Ascending aorta (tissue), 2 donors: ENCODE data around the gene IMMP2L. TPM values are rescaled to one million over a fixed set of nuclear protein-coding genes. Genes with fewer than 3 reads are reported as not detected.
"Not testable (repeated sequence)": the region's sequence is repeated elsewhere in the genome, so short reads cannot be mapped to it uniquely, and the experiment has no call there.

ENCODE experiments used
- DNase-seq, 2 donors: peaks; one replicate each; pipeline ENCODE4 v3.0.0-alpha.2; 2019; ENCODE audit warnings: low spot score in 2 of 2
- H3K27ac ChIP-seq, 2 donors: fragments of 200-600 bp; sonication (generic); one replicate each; pipeline ENCODE4 v1.5.1; 2016 to 2017; ENCODE audit warnings: mild to moderate bottlenecking in 1 of 2
- H3K27me3 ChIP-seq: fragments of 200-600 bp; sonication (generic); one replicate; pipeline ENCODE4 v1.5.1; 2017
- H3K36me3 ChIP-seq, 2 donors: fragments of 200-600 bp; sonication (generic); one replicate each; pipeline ENCODE4 v1.5.1; 2016
- H3K4me1 ChIP-seq, 2 donors: fragments of 200-600 bp; sonication (generic); one replicate each; pipeline ENCODE4 v1.5.1; 2016 to 2017; ENCODE audit warnings: mild to moderate bottlenecking in 1 of 2
- H3K4me3 ChIP-seq, 2 donors: fragments of 200-600 bp; sonication (generic); one replicate each; pipeline ENCODE4 v1.5.1; 2016 to 2017; ENCODE audit warnings: mild to moderate bottlenecking in 1 of 2
- H3K9me3 ChIP-seq, 2 donors: fragments of 200-600 bp; sonication (generic); one replicate each; pipeline ENCODE4 v1.5.1; 2016
- CTCF ChIP-seq, 3 experiments: fragments of 200-600 bp in 2 of 3; fragments of 450-650 bp in 1 of 3; sonication (generic) in 2 of 3; IDR thresholded peaks; one replicate each; pipeline ENCODE4 v1.5.1; 2016 to 2019; ENCODE audit warnings: antibody characterized with exemption in 3 of 3, mild to moderate bottlenecking in 1 of 3, moderate library complexity in 1 of 3
- intact Hi-C: fragments of 100-400 bp; cut with DNase I; formaldehyde crosslinking; loops from one replicate; pipeline ENCODE4 v1.15.1; 2023
- total RNA-seq: library from RNA; depleted of rRNA; stranded (reverse); fragments of >200 nt; gene quantifications from one replicate; pipeline ENCODE4 v1.1.0, GENCODE V29; 2016

The IMMP2L gene
- total RNA-seq, 1 donor from 2014 or later, result 143 TPM

DNA sequence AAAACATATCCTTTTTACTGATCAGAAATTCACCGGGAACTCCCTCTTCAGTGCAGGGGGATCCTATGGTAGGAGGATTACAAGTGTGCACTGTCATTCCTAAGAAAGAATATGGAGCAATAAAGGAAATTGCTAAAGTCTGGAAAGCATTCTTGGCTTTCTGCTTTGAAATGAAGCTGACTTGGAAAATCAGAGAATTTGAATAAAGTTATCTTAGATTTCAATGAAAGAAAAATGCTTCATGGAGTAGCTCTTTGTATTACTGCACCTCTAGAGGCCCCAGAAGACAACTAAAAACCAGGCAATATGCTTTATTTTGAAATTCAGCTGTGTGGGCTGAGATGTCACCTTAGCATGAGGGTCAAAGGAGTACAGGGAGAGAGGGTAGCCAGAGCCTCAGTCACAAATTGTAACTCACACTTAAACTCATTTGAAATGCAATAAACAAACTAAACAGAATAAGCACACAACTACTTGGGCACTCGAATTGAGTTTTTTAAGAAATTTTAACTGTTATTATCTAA is 102.5 kb downstream of the IMMP2L start:
- Histone ChIP-seq H3K27me3 (no peaks in the 10 kb centered on the region), H3K27ac (no peak overlapping the region), H3K36me3 (no peaks in the 10 kb centered on the region), H3K9me3 (no peaks in the 10 kb centered on the region), H3K4me1 (no peaks in the 10 kb centered on the region), H3K4me3 (no peak overlapping the region)
- DNase-seq, result no peak
- intact Hi-C loops, result no loop called here
- TF ChIP-seq CTCF (IDR thresholded peaks at IDR 0.05), result no peak

DNA sequence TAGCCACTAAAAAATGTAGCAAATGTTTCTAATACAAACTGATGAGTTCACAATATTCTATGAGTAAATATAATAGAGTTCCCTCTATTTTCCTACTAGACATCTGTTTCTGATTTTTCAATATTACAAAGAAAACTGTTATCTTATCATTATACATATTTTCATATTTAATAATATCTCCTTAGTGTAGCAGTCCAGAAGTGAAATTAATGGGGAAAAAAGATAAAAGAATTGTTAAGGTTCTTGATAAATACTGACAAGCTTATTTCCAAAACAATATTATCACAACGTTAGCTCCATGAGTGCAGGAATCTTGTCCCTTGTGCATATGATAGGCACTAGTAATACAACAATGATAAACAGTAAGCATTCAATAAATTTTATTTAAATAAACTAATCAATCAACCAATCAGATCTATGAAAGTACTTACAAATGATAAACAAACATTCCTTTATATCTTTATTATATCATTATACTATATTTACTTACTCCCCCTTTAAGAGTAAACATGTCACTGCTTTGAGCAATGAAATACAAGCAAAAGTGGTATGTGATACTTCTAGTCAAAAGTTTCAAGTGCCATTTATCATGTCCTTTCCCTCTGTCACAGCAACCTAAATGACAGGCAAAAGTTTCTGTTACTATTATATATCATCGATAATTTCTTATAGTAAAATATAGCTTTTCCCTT is 103.1 kb downstream of the IMMP2L start:
- Histone ChIP-seq H3K4me3 (no peak overlapping the region), H3K9me3 (no peaks in the 10 kb centered on the region), H3K27ac (no peak overlapping the region), H3K27me3 (no peaks in the 10 kb centered on the region), H3K36me3 (no peaks in the 10 kb centered on the region), H3K4me1 (no peaks in the 10 kb centered on the region)
- intact Hi-C loops, result no loop called here
- no peak for TF ChIP-seq CTCF (IDR thresholded peaks at IDR 0.05)
- no peak for DNase-seq

DNA sequence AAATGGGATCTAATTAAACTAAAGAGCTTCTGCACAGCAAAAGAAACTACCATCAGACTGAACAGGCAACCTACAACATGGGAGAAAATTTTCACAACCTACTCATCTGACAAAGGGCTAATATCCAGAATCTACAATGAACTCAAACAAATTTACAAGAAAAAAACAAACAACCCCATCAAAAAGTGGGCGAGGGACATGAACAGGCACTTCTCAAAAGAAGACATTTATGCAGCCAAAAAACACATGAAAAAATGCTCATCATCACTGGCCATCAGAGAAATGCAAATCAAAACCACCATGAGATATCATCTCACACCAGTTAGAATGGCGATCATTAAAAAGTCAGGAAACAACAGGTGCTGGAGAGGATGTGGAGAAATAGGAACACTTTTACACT is 111.6 kb downstream of the IMMP2L start:
- H3K36me3 ChIP-seq, H3K27me3 ChIP-seq, H3K4me1 ChIP-seq, H3K4me3 ChIP-seq, H3K9me3 ChIP-seq, intact Hi-C loops, H3K27ac ChIP-seq, DNase-seq: not testable (repeated sequence)

GRCh38 chr7:111447502-111447901 is 114.8 kb downstream of the IMMP2L start:
- H3K4me3 ChIP-seq, H3K9me3 ChIP-seq, intact Hi-C loops, H3K4me1 ChIP-seq, H3K36me3 ChIP-seq, H3K27ac ChIP-seq, DNase-seq, H3K27me3 ChIP-seq: not testable (repeated sequence)

GRCh38 chr7:111439977-111440376 is 122.3 kb downstream of the IMMP2L start:
- TF ChIP-seq CTCF (IDR thresholded peaks at IDR 0.05), result no peak
- H3K4me3 ChIP-seq, result no peak overlapping the region
- DNase-seq, result no peak
- intact Hi-C loops, result no loop called here
- no peaks in the 10 kb centered on the region for H3K9me3 ChIP-seq
- H3K27ac ChIP-seq, result no peak overlapping the region
- H3K27me3 ChIP-seq, result no peaks in the 10 kb centered on the region
- H3K4me1 ChIP-seq, result no peaks in the 10 kb centered on the region
- H3K36me3 ChIP-seq, result no peaks in the 10 kb centered on the region

DNA sequence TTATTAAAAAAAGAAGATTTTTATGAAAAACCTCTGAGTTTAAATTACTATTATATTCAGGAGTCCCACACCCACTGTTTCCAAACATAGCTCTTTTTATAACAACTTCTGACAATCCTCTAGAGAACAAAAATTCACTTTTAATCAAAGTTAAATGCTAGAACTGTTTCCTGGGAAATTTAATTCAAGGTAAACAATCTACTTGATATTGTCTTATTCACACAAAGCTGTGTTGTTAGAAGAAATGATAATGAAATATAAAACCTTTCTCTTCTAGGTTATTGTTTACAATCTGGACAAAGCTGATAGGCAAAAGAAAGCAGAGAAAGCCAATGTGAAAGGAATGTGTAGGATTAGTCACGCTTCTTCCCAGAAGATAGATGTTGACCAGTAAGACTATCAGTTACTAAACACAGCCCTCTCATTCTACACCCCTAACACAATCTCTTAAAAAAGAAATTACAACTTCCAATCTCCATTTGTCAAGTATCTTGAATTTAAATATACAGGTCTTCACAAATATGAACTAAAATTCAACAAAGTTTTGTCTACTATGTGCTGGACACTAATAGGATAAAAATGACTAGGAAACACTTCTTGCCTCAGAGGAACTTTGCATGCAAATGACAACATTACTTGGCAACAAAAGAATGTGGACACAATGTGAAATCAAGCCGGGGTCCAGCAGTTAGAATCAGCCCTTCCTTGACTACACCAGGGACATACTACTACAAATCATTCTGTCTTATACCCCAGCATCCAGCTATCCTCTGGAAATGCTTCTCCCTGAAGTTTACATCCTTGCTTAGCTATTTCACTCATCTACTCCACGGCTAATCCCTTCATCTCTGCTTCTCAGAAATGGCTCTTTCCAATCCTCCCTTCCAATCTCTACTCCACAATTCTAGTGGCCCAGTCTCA is 123.7 kb downstream of the IMMP2L start:
- no peaks in the 10 kb centered on the region for H3K4me1 ChIP-seq
- H3K4me3 ChIP-seq, result no peak overlapping the region
- intact Hi-C loops, result no loop called here
- no peak overlapping the region for H3K27ac ChIP-seq
- H3K27me3 ChIP-seq, result no peaks in the 10 kb centered on the region
- no peaks in the 10 kb centered on the region for H3K36me3 ChIP-seq
- H3K9me3 ChIP-seq, result no peaks in the 10 kb centered on the region
- no peak for TF ChIP-seq CTCF (IDR thresholded peaks at IDR 0.05)
- no peak for DNase-seq
